K562 (cell line): ENCODE results near the gene DNASE1L3. TPM values are rescaled to one million over a fixed set of nuclear protein-coding genes. Genes with fewer than 3 reads are reported as not detected.
A peak's percentile ranks its signal among the peaks of the same experiment; 100 is the strongest.

Source experiments
- ATAC-seq: fragments of 200-7000 bp; cut with Tn5 transposase; 3 replicates; pipeline ENCODE4 v1.9.1; 2020; ENCODE audit warnings: moderate library complexity
- BruUV-seq: library from RNA; stranded (reverse); fragments of 400-500 nt; replicated peaks from 2 replicates; lab custom pipeline; 2021; lab: Mats Ljungman, UMichigan
- CTCF ChIA-PET: fragments of 300-600 bp; formaldehyde crosslinking; extraction: SDS; loops from one replicate; lab custom pipeline; 2021; ENCODE audit warnings: low intra/inter-chr PET ratio; lab: Yijun Ruan, JAX
- POLR2A ChIA-PET: fragments of 300-600, 350-650 bp; sonication (Branson Sonifier 250); formaldehyde crosslinking; extraction: SDS; loops from one replicate; lab custom pipeline; 2021; ENCODE audit warnings: antibody characterized with exemption, inconsistent platforms; lab: Yijun Ruan, JAX
- DNase-seq, 4 experiments: peaks; one replicate each; pipeline versions ENCODE4 v3.0.0 to v3.0.0-alpha.2; 2011 to 2018; ENCODE audit warnings: low spot score in 3 of 4, mixed read lengths in 3 of 4; ENCODE audit errors: extremely low read depth in 1 of 4
- FAIRE-seq: peaks from 2 replicates; lab custom pipeline; 2011; peaks lifted over from hg19 to GRCh38; lab: Jason Lieb, UNC
- H2AFZ ChIP-seq: 2 replicates; pipeline ENCODE4 v1.6.0; 2011; ENCODE audit warnings: low read depth, low read length, control low read depth, inconsistent platforms
- H3K27ac ChIP-seq: fragments of 200-600 bp; 3 replicates; pipeline ENCODE4 v1.8.0; 2011; ENCODE audit warnings: low read depth, mild to moderate bottlenecking, control low read depth, inconsistent platforms, low read length, moderate library complexity, mixed read lengths; ENCODE audit errors: extremely low read depth
- H3K27me3 ChIP-seq, 2 experiments: fragments of 300-600 bp in 1 of 2; 2 replicates in 1 of 2; 3 replicates in 1 of 2; pipeline versions ENCODE4 v1.6.0 to v1.8.0; 2011; ENCODE audit warnings: inconsistent platforms in 2 of 2, low read length in 2 of 2, mild to moderate bottlenecking in 1 of 2, mixed read lengths in 1 of 2, moderate library complexity in 1 of 2; ENCODE audit not compliant: control insufficient read depth in 2 of 2, insufficient read depth in 2 of 2
- H3K36me3 ChIP-seq: fragments of 300-600 bp; 3 replicates; pipeline ENCODE4 v1.8.0; 2011; ENCODE audit warnings: mild to moderate bottlenecking, low read length, inconsistent platforms; ENCODE audit not compliant: control insufficient read depth, insufficient read depth
- H3K4me1 ChIP-seq, 2 experiments: fragments of 200-600 bp in 1 of 2; replicated peaks in 1 of 2; 2 replicates in 1 of 2; 3 replicates in 1 of 2; pipeline versions ENCODE4 v1.5.1 to v1.8.0; 2011; ENCODE audit warnings: inconsistent platforms in 2 of 2, low read length in 2 of 2, mild to moderate bottlenecking in 1 of 2, mixed read lengths in 1 of 2, moderate library complexity in 1 of 2; ENCODE audit not compliant: control insufficient read depth in 2 of 2, insufficient read depth in 2 of 2
- H3K4me2 ChIP-seq: 2 replicates; pipeline ENCODE4 v1.6.1; 2011; ENCODE audit warnings: low read length, control low read depth, inconsistent platforms, mixed read lengths; ENCODE audit not compliant: insufficient read depth
- H3K4me3 ChIP-seq: fragments of 200-600 bp; sonication (generic), shearing (Covaris generic); 2 replicates; pipeline ENCODE4 v1.5.1; 2016; ENCODE audit warnings: control low read depth, inconsistent platforms
- H3K79me2 ChIP-seq: fragments of 200-600 bp; 3 replicates; pipeline ENCODE4 v1.8.0; 2011; ENCODE audit warnings: low read length, inconsistent platforms; ENCODE audit not compliant: control insufficient read depth, insufficient read depth
- H3K9ac ChIP-seq, 2 experiments: 2 replicates each; pipeline versions ENCODE4 v1.6.0 to v1.6.1; 2011; ENCODE audit warnings: low read depth in 2 of 2, low read length in 2 of 2, control low read depth in 1 of 2, inconsistent platforms in 1 of 2, mild to moderate bottlenecking in 1 of 2, mixed read lengths in 1 of 2; ENCODE audit not compliant: insufficient read depth in 1 of 2
- H3K9me1 ChIP-seq: one replicate; pipeline ENCODE4 v1.6.0; 2011; ENCODE audit warnings: inconsistent platforms, mild to moderate bottlenecking, low read length, moderate library complexity; ENCODE audit not compliant: control insufficient read depth, insufficient read depth
- H3K9me3 ChIP-seq: replicated peaks from 2 replicates; pipeline ENCODE4 v1.5.1; 2011; ENCODE audit warnings: low read depth, low read length, inconsistent platforms; ENCODE audit not compliant: control insufficient read depth, insufficient read depth
- H4K20me1 ChIP-seq: replicated peaks from 2 replicates; pipeline ENCODE4 v1.6.1; 2011; ENCODE audit warnings: low read length, inconsistent platforms, mixed read lengths; ENCODE audit not compliant: control insufficient read depth, insufficient read depth
- CBFA2T2 ChIP-seq: fragments of 450-650 bp; conservative IDR thresholded peaks from 2 replicates; pipeline ENCODE4 v1.6.1; 2017; ENCODE audit warnings: mild to moderate bottlenecking
- DPF2 ChIP-seq: fragments of 450-650 bp; IDR thresholded peaks from 2 replicates; pipeline ENCODE4 v1.6.1; 2016
- ETV1 ChIP-seq: fragments of 450-650 bp; conservative IDR thresholded peaks from 2 replicates; pipeline ENCODE4 v1.6.1; 2016; ENCODE audit warnings: missing genetic modification characterization, control low read depth, low read depth, missing compliant biosample characterization
- GABPB1 ChIP-seq: sonication (generic); formaldehyde crosslinking; IDR thresholded peaks from 2 replicates; pipeline ENCODE4 v1.8.0; 2022; ENCODE audit warnings: mild to moderate bottlenecking, missing genetic modification reagents
- HDAC1 ChIP-seq, 2 experiments: fragments of 450-650 bp; IDR thresholded peaks; 2 replicates each; pipeline ENCODE4 v1.6.1; 2016 to 2017; ENCODE audit warnings: inconsistent platforms in 1 of 2, mild to moderate bottlenecking in 1 of 2, moderate library complexity in 1 of 2
- MAFK ChIP-seq: IDR thresholded peaks from 2 replicates; pipeline ENCODE4 v1.6.1; 2011; ENCODE audit warnings: low read length, improper control_type of control experiment
- NCOA2 ChIP-seq, 2 experiments: fragments of 450-650 bp; IDR thresholded peaks; 2 replicates each; pipeline ENCODE4 v1.6.1; 2018; ENCODE audit warnings: mild to moderate bottlenecking in 2 of 2, moderate library complexity in 1 of 2; ENCODE audit not compliant: partially characterized antibody in 2 of 2
- NR4A1 ChIP-seq, 2 experiments: fragments of 250-450 bp in 1 of 2; fragments of 450-650 bp in 1 of 2; sonication (Bioruptor Pico) in 1 of 2; IDR thresholded peaks; 2 replicates each; pipeline versions ENCODE4 v1.4.0 to v1.6.1; 2016 to 2020; ENCODE audit warnings: mild to moderate bottlenecking in 2 of 2, missing compliant biosample characterization in 1 of 2, missing genetic modification characterization in 1 of 2, moderate library complexity in 1 of 2
- RBM14 ChIP-seq: fragments of 200-400 bp; formaldehyde crosslinking; IDR thresholded peaks from 2 replicates; pipeline ENCODE4 v1.6.1; 2018; ENCODE audit warnings: low read depth, mild to moderate bottlenecking, low read length, moderate library complexity, borderline replicate concordance; ENCODE audit not compliant: insufficient read depth
- SPI1 ChIP-seq: IDR thresholded peaks from 2 replicates; pipeline ENCODE4 v1.6.1; 2011; ENCODE audit warnings: low read depth, low read length, control low read depth, borderline replicate concordance
- TCF3 ChIP-seq: sonication (generic); formaldehyde crosslinking; IDR thresholded peaks from 2 replicates; pipeline ENCODE4 v1.4.0; 2020; ENCODE audit warnings: mild to moderate bottlenecking, missing genetic modification reagents
- TEAD4 ChIP-seq, 2 experiments: sonication (generic) in 1 of 2; formaldehyde crosslinking in 1 of 2; IDR thresholded peaks; 2 replicates each; pipeline versions ENCODE4 v1.6.1 to v1.8.0; 2012 to 2022; ENCODE audit warnings: borderline replicate concordance in 1 of 2, inconsistent platforms in 1 of 2, low read length in 1 of 2, mild to moderate bottlenecking in 1 of 2, missing genetic modification reagents in 1 of 2
- ZFP36 ChIP-seq: fragments of 150-350 bp; IDR thresholded peaks from 2 replicates; pipeline ENCODE4 v1.6.1; 2018; ENCODE audit warnings: low read length, low read depth; ENCODE audit not compliant: partially characterized antibody
- ZNF511 ChIP-seq: sonication (generic); formaldehyde crosslinking; IDR thresholded peaks from 2 replicates; pipeline ENCODE4 v1.8.0; 2022; ENCODE audit warnings: mild to moderate bottlenecking, missing genetic modification reagents
- ZNF592 ChIP-seq: fragments of 450-650 bp; IDR thresholded peaks from 2 replicates; pipeline ENCODE4 v1.6.1; 2017; ENCODE audit warnings: antibody characterized with exemption, mild to moderate bottlenecking
- ZSCAN32 ChIP-seq: fragments of 450-650 bp; formaldehyde crosslinking; IDR thresholded peaks from 2 replicates; pipeline ENCODE4 v1.4.0; 2020; ENCODE audit warnings: mild to moderate bottlenecking, moderate library complexity
- WGBS: fragments of 100-300 bp; shearing (Covaris generic); methylation state at CpG from one replicate; pipeline ENCODE4 v1.1.6; 2016; ENCODE audit warnings: low coverage, mixed read lengths; ENCODE audit not compliant: insufficient coverage; ENCODE audit errors: missing lambda C conversion rate; 5-methylcytosine and 5-hydroxymethylcytosine counted together
- in situ Hi-C: fragments of 300-500 bp; cut with MboI; formaldehyde crosslinking; loops from 4 replicates; pipeline ENCODE4 v1.15.0; 2018; ENCODE audit warnings: inconsistent platforms, mixed read lengths
- intact Hi-C: fragments of 100-400 bp; cut with micrococcal nuclease; formaldehyde crosslinking; loops from 2 replicates; pipeline ENCODE4 v1.14.2; 2022
- polyA plus RNA-seq, 8 experiments: library from polyadenylated mRNA; depleted of rRNA in 4 of 8; stranded (reverse) in 5 of 8; unstranded in 3 of 8; fragments of >200 nt; fragmentation: Nextera tagmentation in 2 of 8; fragmentation: Illumina TruSeq in 1 of 8; extraction: Ambion mirVana in 2 of 8; extraction: Trizol in 1 of 8; gene quantifications; 2 replicates each; pipeline versions ENCODE4 v1.2.1 to v1.2.3, GENCODE V29; 2011 to 2014; ENCODE audit warnings: inconsistent platforms in 1 of 8, missing spikeins in 1 of 8
- total RNA-seq, 7 experiments: library from RNA; depleted of rRNA in 6 of 7; stranded (reverse); fragments of >200 nt in 6 of 7; fragmentation: Illumina TruSeq in 2 of 7; extraction: Trizol in 2 of 7; gene quantifications; 2 replicates each; pipeline versions ENCODE4 v1.2.1 to v1.2.3, GENCODE V29; 2011 to 2021; ENCODE audit warnings: low replicate concordance in 1 of 7

DNASE1L3 gene
- total and polyA plus RNA-seq, 9 of the 15 experiments (the other 6 are each of a cell fraction or from before 2014, with no cell fraction given) = 0.06 TPM; not detected in 8

GRCh38 chr3:58173029-58173668 is 37.6 kb downstream of the DNASE1L3 start:
- H3K9me1 ChIP-seq = peaks cover 2% of the 10 kb centered on the region
- no TSS peak for BruUV-seq
- no peak overlapping the region for H2AFZ ChIP-seq
- H3K36me3 ChIP-seq = peaks cover 27% of the 10 kb centered on the region; the same call in 1 of the 3 replicates
- POLR2A ChIA-PET = interaction anchor here (1.3 to 1.5 kb wide), 3 partner anchors 12 to 174 kb away, joined by 3 to 4 read pairs (median 4); no protein-coding TSS in a partner anchor
- ATAC-seq = peak; percentile 52
- WGBS = 16% methylated on average over 11 of the region's 14 CpGs
- peak; percentile 49 to 61 (median 56) for DNase-seq
- peaks cover 36 to 37% of the 10 kb centered on the region in 2 experiments for H3K4me1 ChIP-seq
- H3K27me3 ChIP-seq = no peaks in the 10 kb centered on the region
- CTCF ChIA-PET = interaction anchor here (0.7 kb wide), 1 partner anchor 165 kb away, joined by 3 read pairs; no protein-coding TSS in a partner anchor
- H3K4me2 ChIP-seq = peak overlapping the region; percentile 60
- H3K9me3 ChIP-seq = no peaks in the 10 kb centered on the region
- peak overlapping the region; percentile 43; the same call in 1 of the 3 replicates for H3K27ac ChIP-seq
- H3K4me3 ChIP-seq = no peak overlapping the region
- H3K79me2 ChIP-seq = no peaks in the 10 kb centered on the region
- in situ Hi-C loops (loop anchor here (25.0 kb wide), 1 partner anchor 161 kb away; the partner anchor contains the start of gene FLNB), intact Hi-C loops (loop anchor here (1.0 to 10.0 kb wide), 2 partner anchors 165 to 308 kb away; partner anchors contain the start of gene FLNB)
- peak; percentile 82 for FAIRE-seq
- H3K9ac ChIP-seq = peak overlapping the region; percentile 30 to 48; a peak in 3 of 4 replicates
- H4K20me1 ChIP-seq = no peaks in the 10 kb centered on the region
- TF ChIP-seq ZNF511 (CRISPR knock-in tag) (no peak), ZSCAN32 (CRISPR knock-in tag) (peak; percentile 74; the same call in 1 of the 2 replicates), TEAD4 (IDR thresholded peaks at IDR 0.05; ENCODE audit: low read length) (peak; percentile 46; the same call in 1 of the 2 replicates), TEAD4 (CRISPR knock-in tag; IDR thresholded peaks at IDR 0.05; ENCODE audit: borderline replicate concordance) (no peak), ZNF592 (0 out of 2 replicates have a peak, but pooled peaks have one; percentile 16), RBM14 (no peak), SPI1 (0 out of 2 replicates have a peak, but pooled peaks have one; percentile 4), TCF3 (CRISPR knock-in tag) (peak; percentile 81), DPF2 (peak; percentile 55; the same call in 1 of the 2 replicates), GABPB1 (0 out of 2 replicates have a peak, but pooled peaks have one; percentile 37), HDAC1 (IDR thresholded peaks at IDR 0.05) (0 out of 4 replicates have a peak, but pooled peaks of 1 of the 2 experiments have one; percentile 22), CBFA2T2 (peak; percentile 56), ZFP36 (no peak), MAFK (no peak), NR4A1 (CRISPR knock-in tag; IDR thresholded peaks at IDR 0.05) (no peak), NR4A1 (tag; IDR thresholded peaks at IDR 0.05) (no peak), NCOA2 (IDR thresholded peaks at IDR 0.05; ENCODE audit: partially characterized antibody in 2 of 2) (no peak), ETV1 (tag) (peak; percentile 45; the same call in 1 of the 2 replicates)
